HCT116 (cell line): ENCODE measurements around the gene CTRL. TPM values are rescaled to one million over a fixed set of nuclear protein-coding genes. Genes with fewer than 3 reads are reported as not detected.

Source experiments
- ATAC-seq: fragments of 200-7000 bp; cut with Tn5 transposase; 2 replicates; pipeline ENCODE4 v1.9.1; 2020; ENCODE audit warnings: mild to moderate bottlenecking, moderate library complexity
- BruUV-seq: library from RNA; stranded (reverse); fragments of 400-500 nt; replicated peaks from 2 replicates; lab custom pipeline; 2021; lab: Mats Ljungman, UMichigan
- CTCF ChIA-PET: fragments of 300-600 bp; sonication (Branson Sonifier 250); formaldehyde crosslinking; loops from one replicate; lab custom pipeline; 2021; ENCODE audit warnings: antibody characterized with exemption; lab: Charles Lee
- POLR2A ChIA-PET: fragments of 300-600, 350-600 bp; sonication (Branson Sonifier 250); formaldehyde crosslinking; loops from one replicate; lab custom pipeline; 2021; ENCODE audit warnings: antibody characterized with exemption; lab: Charles Lee
- RAD21 ChIA-PET, 2 experiments: fragments of 300-600 bp; sonication (Branson Sonifier 250); formaldehyde crosslinking; loops; one replicate each; lab custom pipeline; 2023; ENCODE audit warnings: low total read pairs in 2 of 2; ENCODE audit not compliant: uncharacterized antibody in 2 of 2, unreplicated experiment in 2 of 2, low non-redundant PET in 1 of 2; lab: Charles Lee
- DNase-seq: peaks from one replicate; pipeline ENCODE4 v3.0.0-alpha.2; 2010; ENCODE audit warnings: low read depth, low spot score
- H2AFZ ChIP-seq: fragments of 200-600 bp; shearing (Covaris generic), sonication (generic); 2 replicates; pipeline ENCODE4 v1.6.1; 2017; ENCODE audit warnings: low read depth, mixed run types, mixed read lengths, antibody characterized with exemption, low read length; ENCODE audit not compliant: poor library complexity, severe bottlenecking
- H3K27ac ChIP-seq: 2 replicates; pipeline ENCODE4 v1.5.1; 2012; ENCODE audit warnings: low read depth, low read length
- H3K27me3 ChIP-seq: fragments of 200-600 bp; sonication (generic); 2 replicates; pipeline ENCODE4 v1.6.1; 2016; ENCODE audit warnings: mixed run types, low read length, mixed read lengths; ENCODE audit not compliant: insufficient read depth
- H3K36me3 ChIP-seq, 2 experiments: fragments of 200-500 bp in 1 of 2; fragments of 200-600 bp in 1 of 2; sonication (Bioruptor generic) in 1 of 2; sonication (generic) in 1 of 2; 2 replicates each; pipeline versions ENCODE4 v1.5.1 to v1.6.1; 2014 to 2016; ENCODE audit warnings: low read length in 2 of 2, inconsistent platforms in 1 of 2, mixed read lengths in 1 of 2, mixed run types in 1 of 2; ENCODE audit not compliant: insufficient read depth in 2 of 2, control insufficient read depth in 1 of 2
- H3K4me1 ChIP-seq, 2 experiments: fragments of 200-600 bp in 1 of 2; sonication (generic) in 1 of 2; 2 replicates each; pipeline versions ENCODE4 v1.5.1 to v1.6.1; 2012 to 2017; ENCODE audit warnings: low read length in 2 of 2, inconsistent platforms in 1 of 2, mild to moderate bottlenecking in 1 of 2, mixed read lengths in 1 of 2, mixed run types in 1 of 2, moderate library complexity in 1 of 2; ENCODE audit not compliant: insufficient read depth in 2 of 2, control insufficient read depth in 1 of 2
- H3K4me2 ChIP-seq: fragments of 200-600 bp; sonication (generic); 2 replicates; pipeline ENCODE4 v1.6.1; 2017; ENCODE audit warnings: mixed run types, low read length, mixed read lengths
- H3K4me3 ChIP-seq, 2 experiments: fragments of 200-600 bp in 1 of 2; sonication (generic) in 1 of 2; replicated peaks in 1 of 2; 2 replicates each; pipeline ENCODE4 v1.5.1; 2011 to 2016; ENCODE audit warnings: low read length in 2 of 2, control low read depth in 1 of 2, low read depth in 1 of 2, mild to moderate bottlenecking in 1 of 2, mixed read lengths in 1 of 2, mixed run types in 1 of 2
- H3K79me2 ChIP-seq: fragments of 200-600 bp; sonication (generic); 2 replicates; pipeline ENCODE4 v1.6.1; 2017; ENCODE audit warnings: mild to moderate bottlenecking, mixed run types, low read length, moderate library complexity, mixed read lengths; ENCODE audit not compliant: insufficient read depth
- H3K9ac ChIP-seq: fragments of 200-600 bp; sonication (generic); 2 replicates; pipeline ENCODE4 v1.6.1; 2016; ENCODE audit warnings: low read length, mixed read lengths
- H3K9me2 ChIP-seq: fragments of 200-600 bp; sonication (generic), shearing (Covaris generic); 2 replicates; pipeline ENCODE4 v1.6.1; 2017; ENCODE audit warnings: mixed run types, mild to moderate bottlenecking, moderate library complexity; ENCODE audit not compliant: insufficient read depth
- H3K9me3 ChIP-seq, 2 experiments: fragments of 200-500 bp in 1 of 2; fragments of 200-600 bp in 1 of 2; sonication (Bioruptor generic) in 1 of 2; sonication (generic) in 1 of 2; 2 replicates each; pipeline ENCODE4 v1.6.1; 2014 to 2017; ENCODE audit warnings: low read length in 2 of 2, mixed read lengths in 2 of 2, inconsistent platforms in 1 of 2, low read depth in 1 of 2, mild to moderate bottlenecking in 1 of 2, mixed run types in 1 of 2, moderate library complexity in 1 of 2; ENCODE audit not compliant: control insufficient read depth in 1 of 2, insufficient read depth in 1 of 2
- H4K20me1 ChIP-seq: fragments of 200-600 bp; sonication (generic), shearing (Covaris generic); 2 replicates; pipeline ENCODE4 v1.6.1; 2017; ENCODE audit warnings: mixed run types, mild to moderate bottlenecking, moderate library complexity; ENCODE audit not compliant: insufficient read depth
- ATF3 ChIP-seq: IDR thresholded peaks from 2 replicates; pipeline ENCODE4 v1.6.1; 2012
- CBX3 ChIP-seq: IDR thresholded peaks from 2 replicates; pipeline ENCODE4 v1.6.1; 2012; ENCODE audit warnings: low read depth
- CEBPB ChIP-seq: IDR thresholded peaks from 2 replicates; pipeline ENCODE4 v1.6.1; 2012; ENCODE audit warnings: low read depth
- EGR1 ChIP-seq: IDR thresholded peaks from 2 replicates; pipeline ENCODE4 v1.6.1; 2012; ENCODE audit warnings: low read depth
- ELF1 ChIP-seq: IDR thresholded peaks from 2 replicates; pipeline ENCODE4 v1.6.1; 2012; ENCODE audit warnings: low read depth, borderline replicate concordance
- EZH2 ChIP-seq: fragments of 200-600 bp; sonication (generic); IDR thresholded peaks from 2 replicates; pipeline ENCODE4 v1.6.1; 2017; ENCODE audit warnings: antibody characterized with exemption, mixed run types
- EZH2phosphoT487 ChIP-seq: fragments of 200-600 bp; IDR thresholded peaks from 2 replicates; pipeline ENCODE4 v1.6.1; 2018; ENCODE audit warnings: antibody characterized with exemption, borderline replicate concordance
- JUND ChIP-seq: IDR thresholded peaks from 2 replicates; pipeline ENCODE4 v1.6.1; 2012
- MAX ChIP-seq: IDR thresholded peaks from 2 replicates; pipeline ENCODE4 v1.6.1; 2012
- POLR2A ChIP-seq: IDR thresholded peaks from 2 replicates; pipeline ENCODE4 v1.7.0; 2011; ENCODE audit warnings: borderline replicate concordance; ENCODE audit not compliant: insufficient read depth, insufficient read length; ENCODE audit errors: extremely low read depth
- POLR2AphosphoS5 ChIP-seq: IDR thresholded peaks from 2 replicates; pipeline ENCODE4 v1.6.1; 2011; ENCODE audit warnings: mild to moderate bottlenecking, low read depth, low read length, moderate library complexity
- RAD21 ChIP-seq: IDR thresholded peaks from 2 replicates; pipeline ENCODE4 v1.6.1; 2012; ENCODE audit warnings: low read depth, mild to moderate bottlenecking
- SIN3A ChIP-seq: IDR thresholded peaks from 2 replicates; pipeline ENCODE4 v1.6.1; 2012; ENCODE audit warnings: low read depth
- SP1 ChIP-seq: IDR thresholded peaks from 2 replicates; pipeline ENCODE4 v1.6.1; 2012; ENCODE audit warnings: low read depth
- TCF7L2 ChIP-seq: IDR thresholded peaks from 2 replicates; pipeline ENCODE4 v1.7.0; 2011; ENCODE audit warnings: borderline replicate concordance, inconsistent platforms; ENCODE audit not compliant: insufficient read depth, insufficient read length; ENCODE audit errors: extremely low read depth
- YY1 ChIP-seq: IDR thresholded peaks from 2 replicates; pipeline ENCODE4 v1.6.1; 2011; ENCODE audit warnings: low read length, low read depth, moderate library complexity, mild to moderate bottlenecking; ENCODE audit not compliant: insufficient replicate concordance; ENCODE audit errors: extremely low read depth
- ZBTB33 ChIP-seq: IDR thresholded peaks from 2 replicates; pipeline ENCODE4 v1.6.1; 2011; ENCODE audit warnings: mild to moderate bottlenecking, low read length, moderate library complexity; ENCODE audit not compliant: insufficient replicate concordance; ENCODE audit errors: extremely low read depth
- ZFX ChIP-seq: fragments of 450-650 bp; IDR thresholded peaks from 2 replicates; pipeline ENCODE4 v1.6.1; 2017
- intact Hi-C: fragments of 100-400 bp; cut with micrococcal nuclease; formaldehyde crosslinking; loops from 2 replicates; pipeline ENCODE4 v1.10.0; 2022
- total RNA-seq: library from RNA; stranded (reverse); gene quantifications from one replicate; pipeline ENCODE4 v1.2.1, GENCODE V29; 2021; ENCODE audit not compliant: unreplicated experiment
- TF ChIP-seq, protein P1 (sequence below), 3 experiments: fragments of 200-600 bp in 1 of 3; sonication (generic) in 1 of 3; IDR thresholded peaks in 2 of 3; conservative IDR thresholded peaks in 1 of 3; 2 replicates each; pipeline ENCODE4 v1.5.1; 2012 to 2017; ENCODE audit warnings: low read depth in 2 of 3, low read length in 2 of 3, antibody characterized with exemption in 1 of 3, borderline replicate concordance in 1 of 3, control low read depth in 1 of 3, mild to moderate bottlenecking in 1 of 3, mixed read lengths in 1 of 3, mixed run types in 1 of 3, moderate library complexity in 1 of 3; ENCODE audit not compliant: insufficient read depth in 1 of 3

Gene CTRL
- total RNA-seq, 1 experiment from 2014 or later = 3.4 TPM

- no peak for DNase-seq
- Histone ChIP-seq H3K27me3 (no peaks in the 10 kb centered on the region), H3K9me3 (no peaks in the 10 kb centered on the region)
- TF ChIP-seq EZH2 (no peak), JUND (no peak), ZFX (no peak), POLR2A (no peak), SP1 (no peak), YY1 (no peak), CEBPB (no peak), CBX3 (no peak), SIN3A (no peak), ATF3 (no peak), EZH2phosphoT487 (no peak), MAX (no peak), TCF7L2 (no peak), ELF1 (no peak), ZBTB33 (no peak), POLR2AphosphoS5 (no peak), EGR1 (no peak), RAD21 (no peak)
- TF ChIP-seq, protein P1, sequence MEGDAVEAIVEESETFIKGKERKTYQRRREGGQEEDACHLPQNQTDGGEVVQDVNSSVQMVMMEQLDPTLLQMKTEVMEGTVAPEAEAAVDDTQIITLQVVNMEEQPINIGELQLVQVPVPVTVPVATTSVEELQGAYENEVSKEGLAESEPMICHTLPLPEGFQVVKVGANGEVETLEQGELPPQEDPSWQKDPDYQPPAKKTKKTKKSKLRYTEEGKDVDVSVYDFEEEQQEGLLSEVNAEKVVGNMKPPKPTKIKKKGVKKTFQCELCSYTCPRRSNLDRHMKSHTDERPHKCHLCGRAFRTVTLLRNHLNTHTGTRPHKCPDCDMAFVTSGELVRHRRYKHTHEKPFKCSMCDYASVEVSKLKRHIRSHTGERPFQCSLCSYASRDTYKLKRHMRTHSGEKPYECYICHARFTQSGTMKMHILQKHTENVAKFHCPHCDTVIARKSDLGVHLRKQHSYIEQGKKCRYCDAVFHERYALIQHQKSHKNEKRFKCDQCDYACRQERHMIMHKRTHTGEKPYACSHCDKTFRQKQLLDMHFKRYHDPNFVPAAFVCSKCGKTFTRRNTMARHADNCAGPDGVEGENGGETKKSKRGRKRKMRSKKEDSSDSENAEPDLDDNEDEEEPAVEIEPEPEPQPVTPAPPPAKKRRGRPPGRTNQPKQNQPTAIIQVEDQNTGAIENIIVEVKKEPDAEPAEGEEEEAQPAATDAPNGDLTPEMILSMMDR (IDR thresholded peaks at IDR 0.05 in 2 of 3, conservative IDR thresholded peaks at IDR 0.05 in 1 of 3; ENCODE audit: borderline replicate concordance in 1 of 3, insufficient read depth in 1 of 3, low read depth in 2 of 3, low read length in 2 of 3) = no peak
- TF ChIP-seq, all 23 proteins: peak for 0
- H3K9me2 ChIP-seq = no peaks in the 10 kb centered on the region
- BruUV-seq = no TSS peak
- ChIA-PET RAD21 (no interaction called here), POLR2A (no interaction called here), CTCF (no interaction called here)
- H4K20me1 ChIP-seq = no peaks in the 10 kb centered on the region
- ATAC-seq = no peak
- no peak overlapping the region for H3K27ac ChIP-seq
- no peak overlapping the region for H3K4me3 ChIP-seq
- peaks cover 3 to 25% of the 10 kb centered on the region in 2 experiments; a peak in 3 of 4 replicates for H3K4me1 ChIP-seq
- intact Hi-C loops = loop anchor here (10.0 kb wide), 1 partner anchor 408 kb away; the partner anchor contains the start of gene RIPOR1
- no peak overlapping the region for H3K9ac ChIP-seq
- peaks cover 32% of the 10 kb centered on the region for H3K79me2 ChIP-seq
- no peak overlapping the region for H3K4me2 ChIP-seq
- H3K36me3 ChIP-seq = peaks cover 0 to 8% of the 10 kb centered on the region in 2 experiments; a peak in 2 of 4 replicates
- H2AFZ ChIP-seq = no peak overlapping the region
These were observed 789 bp upstream of the CTRL start for GRCh38 chr16:67932462-67932840.
